Osteocyte (in vitro differentiated cells): Measurements from ENCODE around the gene ADARB1. TPM values are rescaled to one million over a fixed set of nuclear protein-coding genes. Genes with fewer than 3 reads are reported as not detected.
"Not testable (repeated sequence)": the region's sequence is repeated elsewhere in the genome, so short reads cannot be mapped to it uniquely, and the experiment has no call there.

Experiments used
- DNase-seq: peaks from one replicate; pipeline ENCODE4 v3.0.0; 2021; ENCODE audit warnings: mixed read lengths; ENCODE audit not compliant: unreplicated experiment; ENCODE audit errors: extremely low spot score
- H3K27ac Mint-ChIP-seq: one replicate; pipeline ENCODE4 v1.8.0; 2021; ENCODE audit warnings: mild to moderate bottlenecking, mixed read lengths; ENCODE audit not compliant: unreplicated experiment
- H3K27me3 Mint-ChIP-seq: one replicate; pipeline ENCODE4 v1.8.0; 2021; ENCODE audit warnings: mixed read lengths; ENCODE audit not compliant: unreplicated experiment
- H3K36me3 Mint-ChIP-seq: one replicate; pipeline ENCODE4 v1.8.0; 2021; ENCODE audit warnings: mixed read lengths; ENCODE audit not compliant: unreplicated experiment
- H3K4me1 Mint-ChIP-seq: one replicate; pipeline ENCODE4 v1.8.0; 2021; ENCODE audit warnings: mixed read lengths; ENCODE audit not compliant: unreplicated experiment
- H3K4me3 Mint-ChIP-seq: one replicate; pipeline ENCODE4 v1.8.0; 2021; ENCODE audit warnings: mild to moderate bottlenecking, moderate library complexity, mixed read lengths; ENCODE audit not compliant: unreplicated experiment
- H3K9me3 Mint-ChIP-seq: one replicate; pipeline ENCODE4 v1.8.0; 2021; ENCODE audit warnings: mixed read lengths; ENCODE audit not compliant: unreplicated experiment
- CTCF ChIP-seq: fragments of 200-600 bp; sonication (generic); IDR thresholded peaks from 2 replicates; pipeline ENCODE4 v1.5.0; 2021; ENCODE audit warnings: antibody characterized with exemption, mild to moderate bottlenecking, moderate library complexity
- total RNA-seq: library from RNA; stranded (reverse); gene quantifications from 2 replicates; pipeline ENCODE4 v1.2.1, GENCODE V29; 2021

Gene ADARB1
- total RNA-seq, 1 donor from 2014 or later: 126 TPM

DNA sequence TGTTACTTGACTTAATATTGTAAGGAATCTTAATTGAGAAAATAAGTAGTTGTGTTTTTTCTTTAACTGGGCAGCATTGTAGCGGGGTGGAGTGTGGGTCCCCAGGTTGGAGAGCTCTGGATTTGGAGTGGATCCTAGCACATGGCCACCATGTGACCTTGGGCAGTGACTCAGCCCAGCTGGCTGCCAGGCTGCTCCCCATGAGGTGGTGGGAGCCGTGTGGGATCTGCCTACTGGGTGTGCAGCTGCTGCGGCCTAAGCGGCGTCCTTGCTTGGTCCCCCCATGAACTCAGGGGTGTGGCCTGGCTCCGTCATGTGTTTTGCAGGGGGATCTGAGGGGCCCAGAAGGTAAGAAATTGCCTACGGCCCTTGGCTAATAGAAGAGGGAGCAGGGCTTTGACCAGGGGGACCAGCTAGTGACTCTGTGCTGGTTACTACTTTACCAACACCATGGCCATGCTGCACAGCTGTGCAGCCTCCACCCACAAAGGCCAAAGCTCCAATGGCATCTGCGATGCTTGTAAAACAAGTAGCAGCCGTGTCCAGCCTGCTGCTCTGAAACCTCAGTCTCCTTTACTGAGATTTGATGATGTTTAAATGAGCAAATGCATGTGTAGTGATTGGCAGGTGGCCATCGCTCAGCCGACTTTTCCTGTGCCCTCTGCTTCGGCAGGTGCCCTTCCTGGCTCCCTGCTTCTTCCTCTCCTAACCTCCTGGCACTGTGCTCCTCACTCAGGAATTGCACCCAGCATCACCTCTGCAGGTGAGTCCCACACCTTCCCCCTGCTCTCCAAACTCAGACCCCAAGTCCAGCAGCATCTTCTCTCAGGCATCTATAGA lies 68.3 kb downstream of the ADARB1 start:
- Mint-ChIP-seq H3K36me3 (peaks cover 30% of the 10 kb centered on the region), H3K27me3 (no peaks in the 10 kb centered on the region), H3K9me3 (no peaks in the 10 kb centered on the region), H3K4me1 (peaks cover 40% of the 10 kb centered on the region), H3K4me3 (no peak overlapping the region), H3K27ac (peak overlapping the region; percentile 87)
- no peak for TF ChIP-seq CTCF
- peak; percentile 88 for DNase-seq

- H3K27me3 Mint-ChIP-seq: no peaks in the 10 kb centered on the region
- no peak for DNase-seq
- H3K27ac Mint-ChIP-seq: peak overlapping the region; percentile 87
- peaks cover 31% of the 10 kb centered on the region for H3K36me3 Mint-ChIP-seq
- H3K4me1 Mint-ChIP-seq: peaks cover 48% of the 10 kb centered on the region
- H3K9me3 Mint-ChIP-seq: no peaks in the 10 kb centered on the region
- no peak overlapping the region for H3K4me3 Mint-ChIP-seq
- TF ChIP-seq CTCF: no peak
These were observed 69.5 kb downstream of the ADARB1 start for GRCh38 chr21:45143855-45144254.

GRCh38 chr21:45145146-45145545 lies 70.8 kb downstream of the ADARB1 start:
- peaks cover 29% of the 10 kb centered on the region for H3K36me3 Mint-ChIP-seq
- TF ChIP-seq CTCF: no peak
- no peaks in the 10 kb centered on the region for H3K9me3 Mint-ChIP-seq
- DNase-seq: peak; percentile 75
- no peak overlapping the region for H3K27ac Mint-ChIP-seq
- no peak overlapping the region for H3K4me3 Mint-ChIP-seq
- no peaks in the 10 kb centered on the region for H3K27me3 Mint-ChIP-seq
- H3K4me1 Mint-ChIP-seq: peaks cover 41% of the 10 kb centered on the region

GRCh38 chr21:45145846-45146245 lies 71.5 kb downstream of the ADARB1 start:
- not testable (repeated sequence) for H3K4me3 Mint-ChIP-seq, H3K27me3 Mint-ChIP-seq, H3K27ac Mint-ChIP-seq, H3K9me3 Mint-ChIP-seq
- peaks cover 29% of the 10 kb centered on the region for H3K36me3 Mint-ChIP-seq
- H3K4me1 Mint-ChIP-seq: peaks cover 40% of the 10 kb centered on the region
- DNase-seq: peak; percentile 56

DNA sequence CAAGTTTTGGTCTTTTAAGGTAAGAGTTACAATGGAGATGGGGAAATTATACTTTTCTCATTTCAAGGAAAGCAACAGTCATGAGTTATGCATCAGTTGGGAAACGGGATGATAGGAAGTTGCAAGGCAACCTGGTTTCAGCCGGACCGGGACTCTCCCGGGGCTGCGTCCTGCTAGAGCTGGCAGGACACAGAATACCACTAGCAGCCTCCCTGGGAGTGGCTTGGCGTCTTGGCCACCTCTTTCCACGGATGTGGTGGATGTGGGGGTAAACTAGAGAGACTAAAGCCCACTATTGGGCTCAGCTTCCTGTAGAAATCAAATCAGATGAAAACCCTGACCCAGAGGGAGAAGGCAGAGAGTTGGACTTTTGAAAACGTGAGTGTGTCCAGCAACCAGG lies 71.9 kb downstream of the ADARB1 start:
- H3K27ac Mint-ChIP-seq: no peak overlapping the region
- H3K9me3 Mint-ChIP-seq: no peaks in the 10 kb centered on the region
- no peaks in the 10 kb centered on the region for H3K27me3 Mint-ChIP-seq
- peaks cover 45% of the 10 kb centered on the region for H3K4me1 Mint-ChIP-seq
- no peak for TF ChIP-seq CTCF
- H3K4me3 Mint-ChIP-seq: no peak overlapping the region
- H3K36me3 Mint-ChIP-seq: peaks cover 29% of the 10 kb centered on the region
- peak; percentile 73 for DNase-seq
